Measurements from ENCODE around the gene PRICKLE2. TPM values are rescaled to one million over a fixed set of nuclear protein-coding genes. Genes with fewer than 3 reads are reported as not detected.
A peak's percentile ranks its signal among the peaks of the same experiment; 100 is the strongest.

The PRICKLE2 gene
- total RNA-seq, 4 donors from 2014 or later: 77.3 to 109 (median 96.7) TPM

GRCh38 chr3:64143409-64144130 is 81.7 kb downstream of the PRICKLE2 start:
- H3K27me3 ChIP-seq: no peaks in the 10 kb centered on the region
- WGBS, 2 donors (ENCODE audit: low coverage in 1 of 2): 43 to 64% methylated on average over 5 of the region's 5 CpGs
- H3K27ac ChIP-seq: peak overlapping the region; percentile 30 to 76 (median 72)
- H3K9me3 ChIP-seq: no peaks in the 10 kb centered on the region
- TF ChIP-seq POLR2A (IDR thresholded peaks at IDR 0.05) (no peak), POLR2AphosphoS5 (IDR thresholded peaks at IDR 0.05) (peak; percentile 19)
- peak; percentile 15 for ATAC-seq
- H3K36me3 ChIP-seq: peaks cover 0 to 36% of the 10 kb centered on the region in 2 donors
- peaks cover 7 to 93% (median 8%) of the 10 kb centered on the region in 3 donors for H3K4me1 ChIP-seq
- H3K4me3 ChIP-seq: no peak overlapping the region

DNA sequence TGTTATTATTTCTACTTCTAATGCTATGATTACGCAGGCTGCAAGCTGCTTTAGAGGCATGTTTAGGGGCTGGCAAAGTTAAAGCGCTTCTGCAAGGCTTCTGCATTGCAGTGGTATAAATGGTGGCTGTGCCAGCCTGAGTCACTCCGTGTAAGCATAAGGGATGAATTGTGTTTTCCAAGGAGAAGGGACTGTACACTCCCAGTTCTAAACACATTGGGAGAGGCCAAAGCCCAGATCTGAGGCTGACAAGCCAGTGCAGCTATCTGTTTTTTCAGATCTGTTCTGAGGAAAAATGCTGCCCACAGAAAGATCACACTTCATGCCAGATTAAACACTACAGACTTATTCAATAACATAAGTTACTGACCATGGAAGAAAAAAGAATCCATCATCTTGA is 83.8 kb downstream of the PRICKLE2 start:
- Histone ChIP-seq H3K27ac (peak overlapping the region; percentile 32 to 74 (median 49)), H3K36me3 (peaks cover 0 to 22% of the 10 kb centered on the region in 2 donors), H3K9me3 (no peaks in the 10 kb centered on the region), H3K27me3 (no peaks in the 10 kb centered on the region), H3K4me1 (peaks cover 7 to 99% (median 13%) of the 10 kb centered on the region in 3 donors), H3K4me3 (no peak overlapping the region)
- ATAC-seq: no peak
- WGBS, 2 donors (ENCODE audit: low coverage in 1 of 2): 14 to 48% methylated on average over 3 of the region's 3 CpGs
- TF ChIP-seq, protein P1, sequence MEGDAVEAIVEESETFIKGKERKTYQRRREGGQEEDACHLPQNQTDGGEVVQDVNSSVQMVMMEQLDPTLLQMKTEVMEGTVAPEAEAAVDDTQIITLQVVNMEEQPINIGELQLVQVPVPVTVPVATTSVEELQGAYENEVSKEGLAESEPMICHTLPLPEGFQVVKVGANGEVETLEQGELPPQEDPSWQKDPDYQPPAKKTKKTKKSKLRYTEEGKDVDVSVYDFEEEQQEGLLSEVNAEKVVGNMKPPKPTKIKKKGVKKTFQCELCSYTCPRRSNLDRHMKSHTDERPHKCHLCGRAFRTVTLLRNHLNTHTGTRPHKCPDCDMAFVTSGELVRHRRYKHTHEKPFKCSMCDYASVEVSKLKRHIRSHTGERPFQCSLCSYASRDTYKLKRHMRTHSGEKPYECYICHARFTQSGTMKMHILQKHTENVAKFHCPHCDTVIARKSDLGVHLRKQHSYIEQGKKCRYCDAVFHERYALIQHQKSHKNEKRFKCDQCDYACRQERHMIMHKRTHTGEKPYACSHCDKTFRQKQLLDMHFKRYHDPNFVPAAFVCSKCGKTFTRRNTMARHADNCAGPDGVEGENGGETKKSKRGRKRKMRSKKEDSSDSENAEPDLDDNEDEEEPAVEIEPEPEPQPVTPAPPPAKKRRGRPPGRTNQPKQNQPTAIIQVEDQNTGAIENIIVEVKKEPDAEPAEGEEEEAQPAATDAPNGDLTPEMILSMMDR (IDR thresholded peaks at IDR 0.05): no peak
- TF ChIP-seq POLR2AphosphoS5 (IDR thresholded peaks at IDR 0.05) (peak; percentile 43), POLR2A (IDR thresholded peaks at IDR 0.05) (no peak)

- TF ChIP-seq EP300 (IDR thresholded peaks at IDR 0.05) (no peak), POLR2AphosphoS5 (IDR thresholded peaks at IDR 0.05) (peak; percentile 36), POLR2A (IDR thresholded peaks at IDR 0.05) (no peak)
- TF ChIP-seq, protein P1 (IDR thresholded peaks at IDR 0.05): no peak
- WGBS, 2 donors (ENCODE audit: low coverage in 1 of 2): 59 to 70% methylated on average over 4 of the region's 4 CpGs
- H3K4me1 ChIP-seq: peaks cover 7 to 98% (median 13%) of the 10 kb centered on the region in 3 donors
- peak overlapping the region; percentile 32 to 74 (median 49) for H3K27ac ChIP-seq
- H3K4me3 ChIP-seq: no peak overlapping the region
- ATAC-seq: no peak
- H3K9me3 ChIP-seq: no peaks in the 10 kb centered on the region
- peaks cover 0 to 18% of the 10 kb centered on the region in 2 donors for H3K36me3 ChIP-seq
- H3K27me3 ChIP-seq: no peaks in the 10 kb centered on the region
These were observed 84.6 kb downstream of the PRICKLE2 start for GRCh38 chr3:64140651-64141050.

GRCh38 chr3:64138656-64139375 is 86.5 kb downstream of the PRICKLE2 start:
- ATAC-seq: no peak
- 40 to 72% methylated on average over 1 to 2 of the region's 2 CpGs for whole genome bisulfite sequencing, 2 donors (ENCODE audit: low coverage in 1 of 2)
- peaks cover 0 to 17% of the 10 kb centered on the region in 2 donors for H3K36me3 ChIP-seq
- H3K27me3 ChIP-seq: no peaks in the 10 kb centered on the region
- H3K4me1 ChIP-seq: peaks cover 3 to 98% (median 15%) of the 10 kb centered on the region in 3 donors
- TF ChIP-seq EP300 (IDR thresholded peaks at IDR 0.05): no peak
- TF ChIP-seq, protein P1 (IDR thresholded peaks at IDR 0.05): no peak
- no peak for TF ChIP-seq POLR2AphosphoS5 (IDR thresholded peaks at IDR 0.05)
- TF ChIP-seq POLR2A (IDR thresholded peaks at IDR 0.05): no peak
- no peak overlapping the region for H3K4me3 ChIP-seq
- H3K9me3 ChIP-seq: no peaks in the 10 kb centered on the region
- H3K27ac ChIP-seq: peak overlapping the region in 3 of 4 donors; percentile 59 to 74 (median 67)

DNA sequence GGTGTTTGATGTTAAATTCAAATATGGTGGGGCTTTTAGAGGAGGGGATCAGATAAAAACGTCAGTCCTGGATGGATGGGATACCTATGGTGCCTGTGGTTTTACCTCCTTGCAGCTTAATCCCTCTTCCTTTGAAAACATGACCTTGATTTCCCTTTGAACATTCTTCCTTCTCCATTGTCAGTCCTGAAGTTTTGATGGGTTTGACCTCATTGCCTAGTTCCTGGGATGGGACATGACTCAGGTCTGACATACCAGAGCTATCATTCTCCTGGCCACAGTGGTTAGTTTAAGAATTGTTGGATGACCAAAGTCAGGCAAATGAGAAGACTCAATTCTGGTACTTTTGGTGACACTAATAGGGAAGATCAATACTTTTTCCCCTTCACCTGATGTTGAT is 87.2 kb downstream of the PRICKLE2 start:
- Histone ChIP-seq H3K4me1 (peaks cover 3 to 98% (median 17%) of the 10 kb centered on the region in 3 donors), H3K36me3 (peaks cover 0 to 17% of the 10 kb centered on the region in 2 donors), H3K4me3 (no peak overlapping the region), H3K27ac (peak overlapping the region in 3 of 4 donors; percentile 59 to 74 (median 67)), H3K27me3 (no peaks in the 10 kb centered on the region), H3K9me3 (no peaks in the 10 kb centered on the region)
- no peak for ATAC-seq
- WGBS, 2 donors (ENCODE audit: low coverage in 1 of 2): 71% methylated on average over 1 of the region's 1 CpG
- TF ChIP-seq EP300 (IDR thresholded peaks at IDR 0.05) (no peak), POLR2AphosphoS5 (IDR thresholded peaks at IDR 0.05) (no peak)
- TF ChIP-seq, protein P1 (IDR thresholded peaks at IDR 0.05): no peak

Measured in gastroesophageal sphincter (tissue), 4 donors.